Cerebellar nuclear complex (tissue), 1 donor: Measurements from ENCODE around the gene TEAD1.

ENCODE experiments used
- DNase-seq, 2 experiments: peaks; one replicate each; lab custom pipeline; 2025; lab: John Stamatoyannopoulos, UW

Gene TEAD1

DNA sequence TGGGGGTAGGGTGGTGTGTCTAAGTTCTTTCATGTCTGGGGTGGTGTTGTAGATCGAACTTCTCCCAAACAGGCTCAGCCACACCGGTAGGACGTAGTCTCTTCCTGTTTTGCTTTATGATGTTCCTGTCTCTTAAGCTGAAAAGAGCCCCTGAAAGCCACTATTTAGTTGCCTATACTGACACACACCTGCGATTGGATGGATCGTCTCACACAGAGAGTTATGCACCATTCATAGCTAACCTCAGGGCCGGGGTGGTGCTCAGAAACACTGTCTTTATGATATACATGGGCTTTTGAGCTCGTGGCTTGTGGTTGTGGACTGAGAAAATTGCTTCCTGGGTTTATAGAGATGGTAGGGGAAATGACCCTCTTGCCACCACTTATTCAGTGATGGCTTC lies 137.6 kb downstream of the TEAD1 start:
- no peak for DNase-seq

DNA sequence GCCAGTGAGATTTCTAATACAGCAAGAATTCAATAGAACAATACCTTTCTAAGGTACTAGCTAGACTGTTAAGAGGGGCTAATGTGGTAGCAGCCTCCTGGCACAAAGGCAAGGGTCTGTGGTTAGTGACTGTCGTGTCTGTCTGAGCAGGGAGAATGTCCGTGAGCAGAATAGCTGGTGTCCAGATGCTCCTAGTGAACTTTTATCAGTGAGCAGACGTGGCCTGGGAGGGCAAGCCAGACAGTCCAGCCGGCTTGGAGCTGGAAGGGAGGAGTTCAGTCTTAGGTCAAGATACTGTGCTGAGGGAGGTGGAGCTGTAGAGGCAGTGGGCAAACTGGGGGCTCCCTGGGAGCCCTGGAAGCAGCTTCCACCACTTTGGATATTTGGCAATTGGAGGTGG lies 138.6 kb downstream of the TEAD1 start:
- no peak for DNase-seq

- DNase-seq, result no peak
Measured at GRCh38 chr11:12813371-12814225, 139.4 kb downstream of the TEAD1 start.

GRCh38 chr11:12815129-12815480 lies 140.9 kb downstream of the TEAD1 start:
- no peak for DNase-seq

- no peak for DNase-seq
Measured at GRCh38 chr11:12815931-12816494, 141.8 kb downstream of the TEAD1 start.

DNA sequence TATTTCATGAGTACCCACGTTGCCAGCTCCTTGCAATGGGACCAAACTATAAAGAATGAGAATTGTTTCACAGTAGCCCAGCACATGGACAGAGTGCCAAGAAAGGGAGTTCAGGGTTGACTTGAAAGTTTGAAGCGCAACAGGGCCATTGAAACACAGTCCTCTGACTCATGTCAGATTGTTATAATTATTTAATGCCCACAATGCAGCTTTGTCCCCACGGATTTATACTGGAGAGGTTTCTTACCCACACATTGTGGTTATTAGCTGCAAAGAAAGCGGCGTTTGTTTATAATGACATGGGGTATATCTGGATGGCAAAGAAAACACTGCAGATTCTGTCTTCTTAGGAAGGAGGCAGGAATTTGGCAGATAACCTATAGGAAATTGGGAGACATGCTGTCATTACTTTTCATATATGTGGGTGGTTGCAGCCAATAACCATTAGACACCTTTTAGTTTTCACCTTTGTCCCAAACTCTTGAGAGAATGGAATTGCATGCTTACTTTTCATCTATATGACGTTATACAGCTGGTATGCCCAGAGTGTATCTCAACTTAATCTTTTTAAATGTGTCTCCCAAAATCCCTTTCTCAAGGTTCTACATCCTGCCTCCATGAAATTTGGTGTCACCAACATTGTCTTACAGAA lies 143.6 kb downstream of the TEAD1 start:
- no peak for DNase-seq

DNA sequence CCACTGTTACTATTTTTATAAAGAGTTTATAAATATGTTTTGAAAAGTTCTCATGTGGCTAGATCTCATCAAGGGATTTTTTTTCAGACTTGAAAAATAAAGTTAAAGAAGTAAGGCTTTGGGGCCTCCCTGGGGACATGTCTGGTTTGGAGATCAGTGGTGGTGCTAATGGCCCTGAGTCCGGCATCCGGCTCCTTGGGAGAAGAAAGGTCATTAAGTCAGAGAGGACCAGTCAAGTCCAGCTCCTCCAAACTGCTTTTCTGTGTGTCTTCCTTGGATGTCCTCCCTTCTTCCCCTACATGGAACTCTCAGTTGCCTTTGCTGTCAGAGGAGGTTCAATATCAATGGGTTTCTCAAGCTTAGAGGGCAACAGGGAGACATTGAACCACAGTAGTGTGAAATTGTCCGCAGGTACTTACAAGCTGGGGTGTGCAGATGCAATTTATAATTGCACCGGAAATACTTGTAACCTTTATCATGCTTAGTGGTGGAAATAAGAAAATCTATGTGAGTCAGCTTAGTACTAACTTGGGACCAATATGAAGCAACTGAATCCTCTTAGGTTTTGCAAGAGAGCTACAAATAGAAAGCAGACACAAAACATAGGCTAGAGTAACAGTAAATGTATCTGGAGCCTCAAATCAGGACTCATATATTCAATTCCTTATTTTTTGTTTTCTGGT lies 144.3 kb downstream of the TEAD1 start:
- DNase-seq, result no peak

GRCh38 chr11:12822392-12823022 lies 148.3 kb downstream of the TEAD1 start:
- no peak for DNase-seq

GRCh38 chr11:12824281-12825041 lies 150.2 kb downstream of the TEAD1 start:
- no peak for DNase-seq

- DNase-seq, result no peak
Measured at GRCh38 chr11:12826441-12826840, 152.2 kb downstream of the TEAD1 start.

- DNase-seq, result no peak
Measured at GRCh38 chr11:12827369-12827768, 153.1 kb downstream of the TEAD1 start.

GRCh38 chr11:12827929-12828812 lies 153.9 kb downstream of the TEAD1 start:
- no peak for DNase-seq

DNA sequence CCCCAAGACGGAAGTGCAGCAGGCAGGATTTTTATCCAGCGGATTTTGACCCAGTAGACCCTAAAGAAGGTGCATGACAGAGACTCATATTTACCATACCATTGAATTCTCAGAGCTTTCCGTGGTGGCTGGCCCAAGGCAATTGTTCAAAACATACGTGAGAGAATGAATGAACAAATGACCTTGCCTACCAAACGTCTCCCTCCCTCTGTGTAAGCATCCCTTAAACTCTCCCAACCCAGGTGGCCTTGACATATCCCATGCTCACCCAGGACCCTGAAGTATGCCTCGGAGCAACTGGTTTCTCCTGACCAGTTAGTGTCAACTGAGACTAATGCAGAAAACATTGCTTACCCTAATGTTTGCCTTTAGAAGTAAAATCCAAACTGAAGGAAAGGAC lies 154.9 kb downstream of the TEAD1 start:
- DNase-seq, result no peak

- DNase-seq, result no peak
Measured at GRCh38 chr11:12829540-12830314, 155.5 kb downstream of the TEAD1 start.

- DNase-seq, result no peak
Measured at GRCh38 chr11:12831471-12832202, 157.4 kb downstream of the TEAD1 start.

GRCh38 chr11:12832480-12833224 lies 158.4 kb downstream of the TEAD1 start:
- DNase-seq, result no peak

- DNase-seq, result no peak
Measured at GRCh38 chr11:12834166-12834565, 159.9 kb downstream of the TEAD1 start.

DNA sequence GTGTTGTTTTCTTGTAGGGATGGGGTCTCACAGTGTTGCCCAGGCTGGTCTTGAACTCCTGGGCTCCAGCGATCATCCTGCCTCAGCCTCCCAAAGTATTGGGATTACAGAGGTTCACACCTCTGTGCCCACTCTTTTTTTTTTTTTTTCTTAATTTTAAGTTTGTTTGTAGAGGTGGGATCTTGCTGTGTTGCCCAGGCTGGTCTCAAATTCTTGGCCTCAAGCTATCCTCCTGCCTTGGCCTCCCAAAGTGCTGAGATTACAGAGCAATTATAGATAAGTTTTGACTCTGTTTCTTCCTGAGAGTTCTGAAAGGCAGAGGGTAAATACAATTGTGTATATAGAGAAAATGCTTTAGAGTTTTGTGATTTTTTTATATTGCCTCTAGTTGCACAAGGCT lies 160.4 kb downstream of the TEAD1 start:
- no peak for DNase-seq
